ENCODE data around the gene AMIGO2.
"Not testable (repeated sequence)": the region's sequence is repeated elsewhere in the genome, so short reads cannot be mapped to it uniquely, and the experiment has no call there.

Gene AMIGO2

DNA sequence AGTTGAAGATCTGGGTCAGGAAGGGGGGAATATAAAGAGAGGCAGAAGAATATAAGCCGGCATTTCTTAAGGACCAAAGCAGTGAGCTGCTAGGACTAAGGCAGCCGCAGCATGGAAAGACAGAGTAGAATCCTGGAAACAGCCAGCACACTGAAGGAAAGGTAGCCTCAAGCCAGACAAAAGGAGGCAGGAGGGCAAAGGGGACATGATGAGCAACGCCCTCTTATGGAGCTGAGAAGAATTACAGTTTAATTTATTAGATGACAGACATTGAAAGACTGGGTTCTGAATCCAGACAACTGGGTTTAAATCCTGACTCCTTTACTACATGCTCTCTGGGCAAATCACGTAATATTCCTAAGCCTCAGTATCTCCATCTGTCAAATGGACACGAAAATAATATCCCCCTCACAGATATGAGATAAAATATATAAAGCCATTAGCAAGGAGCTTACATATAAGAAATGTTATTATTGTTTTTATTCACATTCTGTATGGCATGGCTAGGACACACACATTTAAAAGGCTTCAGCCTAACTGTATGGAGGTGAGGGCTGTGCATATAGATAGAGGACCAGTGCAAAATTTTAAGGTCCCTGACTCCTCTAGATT lies 8.4 kb downstream of the AMIGO2 start:
- no peak for DNase-seq

DNA sequence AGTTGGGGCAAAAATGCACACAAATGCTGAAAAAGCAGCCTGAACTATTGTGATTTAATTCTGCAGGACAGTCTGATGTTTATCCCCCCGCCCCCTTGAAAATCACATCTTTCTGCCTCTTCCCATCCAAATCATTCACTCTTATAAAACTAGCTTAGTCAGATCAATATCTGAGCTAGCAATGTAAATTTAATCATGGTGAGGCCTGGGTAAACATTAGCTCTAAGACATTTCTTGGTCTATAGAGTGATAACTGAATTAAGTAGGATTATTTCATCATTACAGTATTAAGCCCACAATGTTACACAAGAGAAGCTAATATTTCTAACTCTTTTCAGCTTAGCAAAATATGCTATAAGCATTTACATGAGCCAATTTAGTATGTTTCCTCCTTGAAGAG lies 9.4 kb downstream of the AMIGO2 start:
- DNase-seq = no peak

DNA sequence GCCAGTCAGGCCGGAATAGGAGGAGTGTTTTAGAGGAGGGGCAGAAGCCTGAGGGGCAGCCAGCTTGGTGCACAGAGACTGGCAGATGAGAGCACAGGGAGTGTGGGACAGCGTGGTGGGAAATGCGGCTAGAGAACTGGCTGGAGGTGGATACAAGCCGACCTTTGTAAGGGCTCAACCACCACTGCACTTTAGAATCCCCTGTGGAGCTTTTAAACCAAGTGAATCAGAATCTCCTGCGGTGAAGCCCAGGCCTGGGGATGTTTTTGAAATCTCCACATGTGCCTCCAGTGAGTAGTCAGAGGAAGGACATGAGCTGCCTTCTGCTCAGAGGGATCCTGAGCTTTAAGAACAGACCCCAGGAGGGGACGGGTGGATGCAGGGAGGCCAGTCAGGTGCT lies 11.2 kb downstream of the AMIGO2 start:
- no peak for DNase-seq

DNA sequence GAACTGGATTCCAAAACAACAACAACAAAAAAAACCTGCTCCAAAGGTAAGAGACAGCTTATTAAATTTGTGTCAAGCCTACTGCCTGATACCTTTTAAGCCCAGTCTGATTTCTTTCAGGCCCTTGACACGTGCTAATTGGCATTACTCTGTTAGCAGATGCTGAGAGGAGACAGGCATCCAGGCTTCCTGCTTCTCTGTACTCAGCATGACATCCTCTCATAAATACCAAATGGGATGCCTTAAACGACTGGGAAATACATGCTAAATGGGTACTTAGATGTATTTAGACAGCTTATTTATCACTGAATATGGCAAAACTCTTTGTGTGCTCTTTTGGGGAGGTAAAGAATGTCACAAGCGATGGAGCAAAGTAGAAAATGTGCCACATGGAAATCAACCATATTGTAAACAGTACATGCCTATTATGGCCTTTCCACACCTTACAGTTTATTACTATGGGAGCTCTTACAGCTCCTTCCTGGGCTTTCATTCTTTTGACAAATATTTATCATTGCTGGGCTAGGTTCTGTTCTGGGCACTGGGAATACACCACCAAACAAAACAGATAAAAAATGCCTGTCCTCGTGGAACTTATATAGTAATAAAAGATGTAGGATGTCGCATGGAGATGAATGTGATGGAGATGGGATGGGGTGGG lies 11.9 kb downstream of the AMIGO2 start:
- no peak for DNase-seq

DNA sequence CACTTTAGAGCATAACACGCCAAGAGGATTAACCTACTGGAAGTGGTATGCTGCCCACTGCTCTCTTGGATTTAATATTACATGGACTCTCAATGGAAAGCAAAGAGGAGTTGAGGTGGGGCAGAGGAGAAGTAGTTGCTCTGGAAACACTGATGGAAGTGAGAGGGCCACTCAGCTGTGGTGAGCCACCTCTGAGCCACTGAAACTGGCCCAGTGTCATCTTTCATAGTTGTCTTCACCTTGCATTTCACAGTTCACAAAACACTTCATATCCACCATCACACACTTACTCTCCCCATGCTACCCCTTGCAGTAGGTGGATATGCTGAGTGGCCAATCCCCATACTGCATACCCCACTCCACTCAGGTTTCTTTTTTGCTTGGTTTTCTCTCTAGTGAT lies 12.6 kb downstream of the AMIGO2 start:
- no peak for DNase-seq

DNA sequence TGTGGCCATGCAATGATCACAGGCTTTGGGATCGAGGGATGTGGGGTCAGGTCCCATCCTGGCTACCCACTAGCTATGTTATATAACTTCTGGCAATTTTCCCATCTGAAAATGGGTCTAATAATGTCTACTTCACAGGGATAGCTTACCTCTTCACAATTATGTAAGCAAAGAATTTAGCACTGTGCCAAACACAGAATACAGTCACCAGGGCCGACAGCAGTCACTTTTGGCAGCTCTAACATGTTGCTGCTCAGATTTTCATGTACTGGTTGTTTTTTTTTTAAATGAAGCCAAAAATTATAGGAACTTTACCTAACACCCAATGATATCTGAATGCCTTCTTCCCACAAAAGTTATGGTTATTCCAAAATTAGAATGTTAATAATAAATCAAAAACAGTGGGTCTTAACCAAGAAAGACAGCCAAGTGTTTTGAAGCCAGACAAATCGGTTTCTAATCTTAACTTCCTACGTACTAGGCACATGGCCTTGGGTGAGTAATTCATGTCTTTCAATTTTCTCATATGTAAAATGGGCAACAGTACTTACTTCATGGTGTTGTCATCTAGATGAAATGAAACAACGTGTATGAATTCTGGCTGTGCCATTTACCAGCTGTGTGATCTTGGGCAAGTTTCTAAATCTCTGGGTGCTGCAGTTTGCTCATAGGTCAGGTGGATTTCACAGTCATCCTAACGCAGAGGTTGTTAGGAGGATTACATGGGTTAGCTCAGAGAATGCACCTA lies 13.3 kb downstream of the AMIGO2 start:
- no peak for DNase-seq

DNA sequence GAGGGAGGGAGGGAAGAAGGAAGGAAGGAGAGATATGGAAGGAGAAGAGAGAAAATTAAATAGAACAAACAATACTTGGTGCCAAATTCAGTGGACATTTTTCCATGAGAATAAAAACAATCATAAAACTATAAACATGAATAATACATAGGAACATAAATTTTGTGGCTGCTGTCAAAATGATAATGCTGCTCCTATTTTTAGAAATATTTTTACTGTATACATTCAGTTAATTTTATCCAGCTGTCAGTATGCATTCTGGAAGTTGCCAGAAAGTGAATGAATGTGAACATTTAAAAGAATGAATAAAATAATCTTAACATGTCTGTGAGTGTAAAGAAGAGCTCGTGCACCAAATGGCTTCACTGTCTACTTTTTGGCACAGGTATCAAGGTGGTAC lies 14.2 kb downstream of the AMIGO2 start:
- no peak for DNase-seq

DNA sequence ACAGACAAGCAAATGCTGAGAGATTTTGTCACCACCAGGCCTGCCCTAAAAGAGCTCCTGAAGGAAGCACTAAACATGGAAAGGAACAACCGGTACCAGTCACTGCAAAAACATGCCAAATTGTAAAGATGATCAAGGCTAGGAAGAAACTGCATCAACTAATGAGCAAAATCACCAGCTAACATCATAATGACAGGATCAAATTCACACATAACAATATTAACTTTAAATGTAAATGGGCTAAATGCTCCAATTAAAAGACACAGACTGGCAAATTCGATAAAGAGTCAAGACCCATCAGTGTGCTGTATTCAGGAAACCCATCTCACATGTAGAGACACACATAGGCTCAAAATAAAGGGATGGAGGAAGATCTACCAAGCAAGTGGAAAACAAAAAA lies 21.1 kb downstream of the AMIGO2 start:
- DNase-seq = not testable (repeated sequence)

DNA sequence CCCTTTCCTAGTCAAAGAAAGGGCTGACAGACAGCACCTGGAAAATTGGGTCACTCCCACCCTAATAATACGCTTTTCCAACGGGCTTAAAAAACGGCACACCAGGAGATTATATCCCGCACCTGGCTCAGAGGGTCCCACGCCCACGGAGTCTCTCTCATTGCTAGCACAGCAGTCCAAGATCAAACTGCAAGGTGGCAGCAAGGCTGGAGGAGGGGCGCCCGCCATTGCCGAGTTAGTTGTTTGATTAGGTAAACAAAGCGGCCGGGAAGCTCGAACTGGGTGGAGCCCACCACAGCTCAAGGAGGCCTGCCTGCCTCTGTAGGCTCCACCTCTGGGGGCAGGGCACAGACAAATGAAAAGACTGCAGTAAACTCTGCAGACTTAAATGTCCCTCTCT lies 22.8 kb downstream of the AMIGO2 start:
- not testable (repeated sequence) for DNase-seq

DNA sequence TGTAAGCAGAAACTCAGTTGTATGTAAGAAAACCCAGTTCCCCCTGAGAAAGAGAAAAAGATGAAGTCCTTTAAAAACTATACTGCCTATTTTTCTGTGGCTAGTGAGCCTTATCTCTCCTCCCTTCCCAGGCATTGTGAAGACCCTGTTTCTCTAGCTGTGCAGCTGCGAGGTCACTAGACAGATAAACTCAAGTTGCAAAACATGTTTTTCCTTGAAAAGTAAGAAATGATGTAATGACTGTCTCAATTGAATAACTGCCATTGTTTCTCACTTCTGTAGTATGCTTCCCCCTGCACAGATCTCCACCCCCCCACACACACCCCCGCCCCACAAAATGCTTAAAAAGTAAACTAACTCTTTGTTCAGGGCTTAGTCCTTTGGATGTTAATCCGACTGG lies 23.9 kb downstream of the AMIGO2 start:
- DNase-seq = not testable (repeated sequence)

DNA sequence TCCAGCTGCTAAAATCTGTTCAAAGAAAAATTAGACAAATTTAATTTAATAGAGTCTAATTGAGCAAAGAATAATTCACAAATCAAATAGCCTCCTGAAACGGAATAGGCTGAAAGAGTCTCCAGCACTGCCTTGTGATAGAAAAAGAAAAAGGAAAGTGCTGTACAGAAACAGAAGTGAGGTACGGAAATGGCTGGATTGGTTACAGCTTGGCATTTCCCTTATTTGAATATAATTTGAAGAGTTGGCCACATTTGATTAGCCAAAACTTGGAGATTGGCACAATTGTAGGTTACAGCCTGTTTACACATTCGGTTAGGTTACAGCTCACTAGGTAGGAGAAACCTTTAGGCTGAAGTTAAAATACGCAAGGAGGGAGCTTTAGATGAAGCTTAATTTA lies 25.1 kb downstream of the AMIGO2 start:
- no peak for DNase-seq

DNA sequence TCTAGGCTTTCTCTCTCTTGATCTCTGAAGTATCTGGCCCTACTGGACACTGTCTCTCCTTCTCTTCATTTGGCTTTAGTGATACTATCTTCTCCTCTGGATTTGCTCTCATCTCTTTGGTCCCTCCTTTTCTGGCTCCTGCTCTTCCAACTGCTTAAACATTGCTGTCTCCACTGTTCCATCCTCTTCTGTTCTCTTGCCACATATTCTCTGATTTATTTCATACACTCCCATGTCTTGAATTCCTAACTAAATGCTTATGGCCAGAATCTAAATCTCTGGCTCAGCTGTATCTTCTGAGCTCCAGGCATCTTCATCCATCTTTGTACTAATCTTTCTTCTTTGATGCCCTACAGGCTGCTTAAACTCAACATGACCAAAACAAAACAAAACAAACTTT lies 25.8 kb downstream of the AMIGO2 start:
- no peak for DNase-seq

DNA sequence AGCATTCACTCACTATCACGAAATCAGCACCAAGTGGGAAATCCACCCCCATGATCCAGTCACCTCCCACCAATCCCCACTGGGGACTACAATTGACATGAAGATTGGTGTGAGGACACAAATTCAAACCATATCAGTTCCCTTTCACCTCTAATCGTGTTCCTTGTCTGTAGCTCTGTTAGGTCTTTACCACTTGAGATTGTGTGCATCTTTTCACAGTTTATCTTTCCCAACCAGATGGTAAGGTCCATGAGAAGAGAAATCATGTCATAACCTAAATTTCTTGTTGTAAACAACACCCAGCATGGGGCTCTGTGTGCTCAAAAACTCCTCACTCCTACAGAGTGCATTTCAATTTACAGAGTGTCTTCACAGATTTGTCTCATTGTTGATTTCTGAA lies 27.5 kb downstream of the AMIGO2 start:
- no peak for DNase-seq

DNA sequence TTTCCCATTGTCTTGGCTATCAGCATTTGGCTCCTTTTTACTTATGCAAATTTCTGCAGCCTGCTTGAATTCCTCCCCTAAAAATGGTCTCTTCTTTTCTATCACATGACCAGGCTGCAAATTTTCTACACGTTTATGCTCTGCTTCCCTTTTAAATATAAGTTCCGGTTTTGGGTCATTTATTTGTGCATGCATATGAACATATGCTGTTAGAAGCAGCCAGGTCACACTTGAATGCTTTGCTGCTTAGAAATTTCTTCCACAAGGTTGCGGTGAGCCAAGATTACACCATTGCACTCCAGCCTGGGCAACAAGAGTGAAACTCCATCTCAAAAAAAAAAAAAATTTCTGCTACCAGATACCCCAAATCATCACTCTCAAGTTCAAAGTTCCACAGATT lies 28.5 kb downstream of the AMIGO2 start:
- not testable (repeated sequence) for DNase-seq

DNA sequence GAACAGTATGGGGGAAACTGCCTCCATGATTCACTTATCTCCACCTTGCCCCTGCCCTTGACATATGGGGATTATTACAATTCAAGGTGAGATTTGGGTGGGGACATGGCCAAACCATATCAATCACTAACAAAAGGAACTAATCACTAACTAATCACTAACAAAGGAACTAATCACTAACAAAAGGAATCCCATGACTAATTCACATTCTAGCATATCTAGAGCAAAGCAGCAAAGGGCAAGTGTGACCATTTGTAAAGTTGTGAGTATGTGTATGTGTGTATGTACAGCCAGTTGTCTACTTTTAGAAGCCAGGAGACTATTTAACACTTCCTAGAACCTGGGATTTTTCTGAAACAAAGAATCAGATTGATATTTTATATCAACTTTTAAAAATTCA lies 31.2 kb downstream of the AMIGO2 start:
- no peak for DNase-seq

DNA sequence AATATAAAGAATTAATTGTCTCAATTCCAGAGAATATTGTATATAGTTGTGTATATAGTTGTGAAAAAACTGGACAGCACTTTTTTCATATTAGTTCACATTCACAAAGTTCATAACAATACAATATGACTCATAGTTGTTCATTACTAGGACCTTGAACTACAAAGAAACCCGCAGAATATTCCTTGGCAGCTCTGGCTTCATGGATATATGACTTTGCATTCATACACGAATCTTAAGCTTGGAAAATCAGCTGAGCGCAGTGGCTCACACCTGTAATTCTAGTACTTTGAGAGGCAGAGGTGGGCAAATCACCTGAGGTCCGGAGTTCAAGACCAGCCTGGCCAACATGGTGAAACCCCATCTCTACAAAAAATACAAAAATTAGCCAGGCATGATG lies 38.4 kb downstream of the AMIGO2 start:
- DNase-seq = no peak

DNA sequence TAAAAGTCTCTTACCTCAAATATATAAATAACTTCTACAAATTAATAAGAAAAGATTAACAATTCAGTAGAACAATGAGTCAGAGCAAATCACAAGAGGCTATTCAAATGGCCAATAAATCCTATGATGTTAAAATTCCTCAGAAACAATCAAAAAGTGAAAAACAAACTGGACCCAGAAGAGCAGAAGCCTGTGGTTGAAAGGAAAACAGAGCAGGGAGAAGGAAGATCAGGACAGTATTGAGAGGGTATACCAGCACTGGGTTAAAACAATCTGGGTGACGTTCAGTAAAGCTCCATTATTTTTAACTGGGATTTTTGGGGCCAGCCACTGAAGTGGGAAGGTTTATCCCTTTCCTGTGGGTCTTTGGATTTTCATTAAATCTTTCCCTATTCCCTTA lies 40.0 kb downstream of the AMIGO2 start:
- DNase-seq = no peak

DNA sequence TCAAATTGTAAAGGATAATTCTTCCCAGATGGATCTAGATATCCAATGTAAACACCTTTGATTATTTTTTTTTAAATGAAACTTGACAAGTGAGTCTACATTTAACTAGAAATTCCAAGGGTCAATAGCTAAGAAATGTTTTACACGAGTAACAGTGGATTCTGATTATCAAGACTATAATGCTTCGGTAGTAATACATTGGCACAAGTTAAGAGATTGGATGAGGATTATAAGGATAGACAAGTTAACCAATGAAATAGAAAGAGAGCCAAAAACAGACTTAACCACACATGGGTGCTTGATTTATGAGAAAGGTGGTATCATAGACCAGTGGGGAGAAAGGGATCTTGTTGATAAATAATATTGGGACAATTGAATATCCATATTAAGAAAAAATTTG lies 40.7 kb downstream of the AMIGO2 start:
- no peak for DNase-seq

DNA sequence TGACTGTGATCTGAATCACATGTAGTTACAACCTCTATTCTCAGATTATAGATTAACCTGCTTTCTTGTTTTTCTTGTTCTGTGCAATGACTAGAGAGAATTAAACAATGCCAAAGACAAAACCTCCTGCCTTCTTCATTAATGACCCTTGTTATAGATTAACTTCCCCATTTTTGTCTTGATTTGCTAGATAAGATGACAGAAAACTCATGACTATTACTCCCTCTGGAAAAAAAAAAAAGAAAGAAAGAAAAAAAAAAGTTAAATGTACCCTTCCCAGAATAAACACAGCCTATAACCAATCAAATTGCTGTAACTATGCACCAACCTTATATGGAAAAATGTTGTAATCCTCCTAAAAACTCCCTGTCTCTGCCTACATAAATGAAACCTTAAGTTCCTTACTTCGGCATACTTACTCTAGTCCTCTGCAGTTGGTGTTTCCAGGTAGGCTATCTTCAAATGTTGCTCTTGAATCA lies 41.5 kb downstream of the AMIGO2 start:
- no peak for DNase-seq

DNA sequence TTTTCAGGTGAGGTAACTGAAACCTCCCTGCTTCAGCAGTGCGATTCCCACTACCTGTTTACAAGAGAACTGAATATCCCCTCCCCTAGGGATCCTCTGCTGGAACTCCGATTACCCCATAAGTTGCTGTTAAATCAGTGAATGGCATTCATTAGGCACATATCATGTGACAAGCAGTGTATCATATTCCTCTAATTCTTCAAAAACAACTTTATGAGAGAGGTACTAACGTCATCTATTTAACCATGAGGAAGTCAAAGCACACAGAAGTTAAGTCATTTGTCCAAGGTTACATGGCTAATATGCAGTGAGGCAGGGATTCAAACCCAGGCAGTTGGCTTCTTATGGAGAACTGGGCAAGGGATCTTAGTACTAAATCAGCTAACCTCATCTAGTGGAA lies 44.3 kb downstream of the AMIGO2 start:
- no peak for DNase-seq

DNA sequence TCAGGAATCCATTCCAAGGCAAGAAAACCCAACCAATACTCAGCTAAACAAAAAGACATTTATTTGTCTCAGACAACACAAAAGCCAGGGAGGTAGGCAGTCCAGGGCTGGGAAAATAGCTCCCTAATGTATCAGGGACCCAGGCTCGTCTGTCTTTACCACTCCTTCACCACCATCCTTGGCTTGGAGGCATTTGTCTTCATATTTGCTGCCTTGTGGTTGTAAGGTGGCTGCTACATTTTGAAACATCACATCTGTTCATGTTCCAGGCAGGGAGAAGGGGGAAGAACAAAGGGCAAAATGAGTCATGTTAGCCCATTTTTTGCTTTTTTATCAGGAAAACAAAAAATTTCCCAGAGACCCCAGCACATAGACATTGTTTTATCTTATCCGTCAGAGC lies 45.1 kb downstream of the AMIGO2 start:
- no peak for DNase-seq

DNA sequence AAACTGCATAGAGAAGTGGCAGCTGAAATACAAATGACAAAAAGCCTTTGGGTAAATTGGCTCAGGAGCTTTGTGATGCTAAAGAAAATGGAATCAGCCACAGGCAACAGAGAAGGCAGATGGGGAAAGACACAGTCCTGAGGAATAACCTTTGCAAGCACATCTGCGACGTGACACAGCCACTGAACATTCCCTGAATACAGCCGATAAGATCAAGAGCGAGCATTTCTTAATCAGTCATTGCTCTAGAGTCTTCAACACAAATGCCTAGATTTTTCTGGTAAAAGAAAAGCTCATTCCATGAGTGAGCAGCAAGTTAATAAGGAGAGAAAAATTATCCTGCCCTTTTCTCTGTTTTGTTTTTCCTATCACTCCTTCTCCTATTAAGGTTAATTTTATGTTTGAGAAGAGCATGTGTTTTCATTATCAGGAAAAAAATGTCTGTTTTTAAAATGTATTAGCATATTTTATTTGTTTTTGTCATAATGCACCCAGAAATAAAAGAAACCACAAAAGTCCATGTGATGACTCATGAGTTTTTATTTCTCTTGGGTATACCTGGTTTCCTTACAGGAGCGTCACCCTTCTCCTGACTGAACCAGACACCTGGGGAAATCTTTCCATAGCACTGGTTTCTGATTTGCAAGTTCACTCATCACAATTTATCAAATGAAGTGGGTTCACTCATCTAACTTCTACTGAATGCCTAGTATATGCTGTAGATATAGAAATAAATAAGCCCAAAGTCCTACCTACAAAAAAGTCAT lies 45.8 kb downstream of the AMIGO2 start:
- DNase-seq = no peak

DNA sequence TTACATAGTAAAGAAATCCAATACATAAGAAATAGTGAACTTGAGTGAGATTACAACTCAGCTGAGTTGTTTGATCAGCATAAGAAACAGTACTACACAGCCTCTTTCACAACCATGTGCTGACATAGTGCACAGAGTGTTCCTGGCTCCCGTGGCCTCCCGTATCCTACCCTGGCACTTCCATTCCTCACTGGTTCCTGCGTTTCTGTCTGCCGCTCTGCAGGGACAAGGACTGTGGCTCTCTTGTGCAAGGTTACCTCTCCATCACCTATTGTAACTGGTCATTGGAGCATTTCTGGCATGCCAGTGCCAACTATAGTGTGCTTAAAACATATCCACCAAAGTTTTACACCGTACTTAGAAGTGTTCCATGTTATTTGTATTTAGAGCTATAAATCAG lies 46.7 kb downstream of the AMIGO2 start:
- no peak for DNase-seq

Measured in effector CD4-positive, alpha-beta T cell (primary cell).